Measurements from ENCODE around the gene PNMA6F. TPM values are rescaled to one million over a fixed set of nuclear protein-coding genes. Genes with fewer than 3 reads are reported as not detected.
"Not testable (repeated sequence)": the region's sequence is repeated elsewhere in the genome, so short reads cannot be mapped to it uniquely, and the experiment has no call there.

The PNMA6F gene
- total RNA-seq, 2 experiments from 2014 or later = not detected

DNA sequence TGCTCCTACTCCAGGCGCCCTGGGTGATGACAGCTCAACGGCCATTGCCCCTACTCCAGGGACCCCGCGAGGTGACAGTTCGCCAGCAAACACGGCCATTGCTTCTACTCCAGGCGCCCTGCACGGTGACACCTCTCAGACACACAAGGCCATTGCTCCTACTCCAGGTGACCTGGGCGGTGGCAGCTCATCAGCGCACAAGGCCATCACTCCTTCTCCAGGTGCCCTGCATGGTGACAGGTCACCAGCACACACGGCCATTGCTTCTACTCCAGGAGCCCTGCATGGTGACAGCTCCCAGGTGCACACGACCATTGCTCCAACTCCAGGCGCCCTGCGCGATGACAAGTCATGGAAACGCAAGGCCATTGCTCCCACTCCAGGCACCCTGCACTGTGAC lies 46.1 kb downstream of the PNMA6F start:
- DNase-seq; H3K4me3 Mint-ChIP-seq; CTCF ChIA-PET; H3K9me3 Mint-ChIP-seq (ENCODE audit: low read depth); H3K27ac Mint-ChIP-seq; H3K27me3 Mint-ChIP-seq; H3K36me3 Mint-ChIP-seq; ATAC-seq; H3K4me1 Mint-ChIP-seq: not testable (repeated sequence)

DNA sequence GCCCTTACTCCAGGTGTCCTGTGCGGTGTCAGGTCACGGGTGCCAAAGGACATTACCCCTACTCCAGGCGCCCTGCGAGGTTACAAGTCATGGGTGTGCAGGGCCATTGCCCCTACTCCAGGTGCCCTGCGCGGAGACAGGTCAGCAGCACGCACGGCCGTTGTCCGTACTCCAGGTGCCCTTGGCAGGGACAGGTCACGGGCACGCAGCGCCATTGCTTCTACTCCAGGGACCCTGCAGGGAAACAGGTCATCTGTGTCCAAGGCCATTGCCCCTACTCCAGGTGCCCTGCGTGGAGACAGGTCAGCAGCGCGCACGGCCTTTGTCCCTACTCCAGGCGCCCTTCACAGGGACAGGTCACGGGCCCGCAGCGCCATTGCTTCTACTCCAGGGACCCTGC lies 49.0 kb downstream of the PNMA6F start:
- H3K4me3 Mint-ChIP-seq; H3K9me3 Mint-ChIP-seq (ENCODE audit: low read depth); H3K27ac Mint-ChIP-seq; ATAC-seq; DNase-seq; H3K36me3 Mint-ChIP-seq; H3K27me3 Mint-ChIP-seq; H3K4me1 Mint-ChIP-seq; CTCF ChIA-PET: not testable (repeated sequence)

DNA sequence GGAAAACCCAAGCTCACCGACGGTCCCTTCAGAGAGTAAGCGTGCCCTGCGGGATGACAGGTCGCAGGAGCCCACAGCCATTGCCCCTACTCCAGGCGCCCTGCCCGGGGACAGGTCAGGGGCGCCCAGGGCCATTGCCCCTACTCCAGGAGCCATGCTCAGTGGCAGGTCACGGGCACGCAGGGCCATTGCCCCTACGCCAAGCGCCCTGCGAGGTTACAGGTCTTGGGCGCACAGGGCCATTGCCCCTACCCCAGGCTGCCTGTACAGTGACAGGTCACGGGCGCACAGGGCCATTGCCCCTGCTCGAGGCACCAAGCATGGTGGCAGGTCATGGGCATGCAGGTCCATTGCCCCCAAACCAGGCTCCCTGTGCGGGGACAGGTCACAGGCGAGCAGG lies 49.5 kb downstream of the PNMA6F start:
- H3K36me3 Mint-ChIP-seq; H3K27me3 Mint-ChIP-seq; H3K4me3 Mint-ChIP-seq; H3K4me1 Mint-ChIP-seq; H3K27ac Mint-ChIP-seq; CTCF ChIA-PET; DNase-seq; H3K9me3 Mint-ChIP-seq (ENCODE audit: low read depth); ATAC-seq: not testable (repeated sequence)

Other genes starting within 250 kb of the PNMA6F start
- gene PNMA6A, start 249.3 kb downstream of the PNMA6F start, total RNA-seq = under 1 TPM; 0.35 to 0.45 TPM
- gene MAGEA1, start 142.5 kb downstream of the PNMA6F start, total RNA-seq = not detected
- 10 to 100 TPM; 11.8 to 11.9 TPM for gene ZNF275, start 12.4 kb upstream of the PNMA6F start, total RNA-seq
- gene PNMA6E, start 79.6 kb upstream of the PNMA6F start, total RNA-seq = not detected
- gene ZFP92, start 89.7 kb upstream of the PNMA6F start, total RNA-seq = 1 to 10 TPM; 1.7 to 2.2 TPM
- gene TREX2, start 124.3 kb upstream of the PNMA6F start, total RNA-seq = 1 to 10 TPM; 1.8 to 2.0 TPM
- gene HAUS7, start 148.8 kb upstream of the PNMA6F start, total RNA-seq = 10 to 100 TPM; 54.4 to 56.3 TPM
- not detected for gene BGN, start 173.2 kb upstream of the PNMA6F start, total RNA-seq
- not detected for gene ATP2B3, start 195.9 kb upstream of the PNMA6F start, total RNA-seq

All from activated CD8-positive, alpha-beta memory T cell treated with anti-CD3 and anti-CD28 coated beads, Interleukin-2, amount 10 ng/mL, durations not matched to agents 7 days and 5 days (primary cell).